H9 (cell line): ENCODE results near the gene PPARD. TPM values are rescaled to one million over a fixed set of nuclear protein-coding genes. Genes with fewer than 3 reads are reported as not detected.
A peak's percentile ranks its signal among the peaks of the same experiment; 100 is the strongest.

Experiments used
- DNase-seq: peaks from one replicate; pipeline ENCODE4 v3.0.0-alpha.2; 2017
- H2AFZ ChIP-seq: one replicate; pipeline ENCODE4 v1.6.1; 2013; ENCODE audit warnings: mild to moderate bottlenecking, low read length, control low read depth, moderate library complexity
- H2AK5ac ChIP-seq: 2 replicates; pipeline ENCODE4 v1.6.1; 2013; ENCODE audit warnings: low read length, control low read depth, mixed read lengths; ENCODE audit not compliant: insufficient read length
- H2BK120ac ChIP-seq: one replicate; pipeline ENCODE4 v1.6.1; 2013; ENCODE audit warnings: low read depth, mild to moderate bottlenecking, low read length, control low read depth, inconsistent platforms; ENCODE audit not compliant: poor library complexity, severe bottlenecking
- H2BK12ac ChIP-seq: 2 replicates; pipeline ENCODE4 v1.6.1; 2013; ENCODE audit warnings: low read length, control low read depth, mixed read lengths, low read depth; ENCODE audit not compliant: insufficient read length
- H2BK15ac ChIP-seq: 2 replicates; pipeline ENCODE4 v1.6.1; 2013; ENCODE audit warnings: low read depth, low read length, control low read depth
- H2BK20ac ChIP-seq: one replicate; pipeline ENCODE4 v1.6.1; 2013; ENCODE audit warnings: low read depth, mild to moderate bottlenecking, low read length, control low read depth, inconsistent platforms; ENCODE audit not compliant: poor library complexity, severe bottlenecking
- H2BK5ac ChIP-seq: 2 replicates; pipeline ENCODE4 v1.6.1; 2013; ENCODE audit warnings: low read length, control low read depth, mixed read lengths; ENCODE audit not compliant: insufficient read length
- H3K14ac ChIP-seq: 2 replicates; pipeline ENCODE4 v1.6.1; 2013; ENCODE audit warnings: low read length, control low read depth; ENCODE audit not compliant: insufficient read depth
- H3K18ac ChIP-seq: 2 replicates; pipeline ENCODE4 v1.6.1; 2013; ENCODE audit warnings: low read depth, mild to moderate bottlenecking, mixed read lengths, low read length, control low read depth; ENCODE audit not compliant: insufficient read length
- H3K23ac ChIP-seq: 2 replicates; pipeline ENCODE4 v1.6.1; 2013; ENCODE audit warnings: low read length, control low read depth, mixed read lengths, low read depth; ENCODE audit not compliant: insufficient read length
- H3K23me2 ChIP-seq: 2 replicates; pipeline ENCODE4 v1.6.1; 2013; ENCODE audit warnings: low read depth, mild to moderate bottlenecking, mixed read lengths, low read length, control low read depth; ENCODE audit not compliant: insufficient read length, poor library complexity, severe bottlenecking
- H3K27ac ChIP-seq: 2 replicates; pipeline ENCODE4 v1.5.1; 2013; ENCODE audit warnings: low read length, control low read depth, mixed read lengths, low read depth; ENCODE audit not compliant: insufficient read length
- H3K27me3 ChIP-seq: 2 replicates; pipeline ENCODE4 v1.6.1; 2013; ENCODE audit warnings: low read length, control low read depth, inconsistent platforms; ENCODE audit not compliant: insufficient read depth
- H3K4ac ChIP-seq: 2 replicates; pipeline ENCODE4 v1.6.1; 2013; ENCODE audit warnings: low read depth, mild to moderate bottlenecking, control low read depth, inconsistent platforms, low read length, moderate library complexity
- H3K4me1 ChIP-seq: 2 replicates; pipeline ENCODE4 v1.6.1; 2013; ENCODE audit warnings: low read length, control low read depth, inconsistent platforms; ENCODE audit not compliant: insufficient read depth
- H3K4me2 ChIP-seq: 2 replicates; pipeline ENCODE4 v1.6.1; 2013; ENCODE audit warnings: low read length, control low read depth, mixed read lengths; ENCODE audit not compliant: insufficient read length, insufficient read depth
- H3K56ac ChIP-seq: 2 replicates; pipeline ENCODE4 v1.6.1; 2013; ENCODE audit warnings: low read depth, mild to moderate bottlenecking, mixed read lengths, low read length, control low read depth; ENCODE audit not compliant: insufficient read length
- H3K79me1 ChIP-seq: 2 replicates; pipeline ENCODE4 v1.6.1; 2013; ENCODE audit warnings: low read depth, mild to moderate bottlenecking, moderate library complexity, low read length, control low read depth, inconsistent platforms; ENCODE audit not compliant: insufficient read depth, poor library complexity, severe bottlenecking
- H3K79me2 ChIP-seq: 2 replicates; pipeline ENCODE4 v1.6.1; 2013; ENCODE audit warnings: low read length, control low read depth, inconsistent platforms; ENCODE audit not compliant: insufficient read depth
- H3K9ac ChIP-seq: 2 replicates; pipeline ENCODE4 v1.6.1; 2013; ENCODE audit warnings: low read length, control low read depth, mixed read lengths; ENCODE audit not compliant: insufficient read length; ENCODE audit errors: extremely low read depth
- H3K9me3 ChIP-seq: one replicate; pipeline ENCODE4 v1.6.1; 2013; ENCODE audit warnings: low read depth, low read length, inconsistent platforms; ENCODE audit not compliant: control insufficient read depth
- H3T11ph ChIP-seq: one replicate; pipeline ENCODE4 v1.6.1; 2013; ENCODE audit warnings: mild to moderate bottlenecking, low read length, control low read depth, inconsistent platforms
- H4K20me1 ChIP-seq: one replicate; pipeline ENCODE4 v1.6.1; 2013; ENCODE audit not compliant: control insufficient read depth, insufficient read length, insufficient read depth
- H4K5ac ChIP-seq: 2 replicates; pipeline ENCODE4 v1.6.1; 2013; ENCODE audit warnings: low read depth, mild to moderate bottlenecking, mixed read lengths, low read length, control low read depth; ENCODE audit not compliant: insufficient read length
- H4K8ac ChIP-seq: replicated peaks from 2 replicates; pipeline ENCODE4 v1.6.1; 2013; ENCODE audit warnings: low read length, control low read depth, mixed read lengths, low read depth; ENCODE audit not compliant: insufficient read length
- H4K91ac ChIP-seq: 2 replicates; pipeline ENCODE4 v1.6.1; 2013; ENCODE audit warnings: low read depth, mild to moderate bottlenecking, moderate library complexity, mixed read lengths, low read length, control low read depth; ENCODE audit not compliant: insufficient read length
- H3K27ac Mint-ChIP-seq, 3 experiments: 2 replicates in 2 of 3; 3 replicates in 1 of 3; pipeline ENCODE4 v1.8.0; 2020 to 2021; ENCODE audit warnings: mixed read lengths in 3 of 3, mild to moderate bottlenecking in 1 of 3, moderate library complexity in 1 of 3
- H3K27me3 Mint-ChIP-seq: 2 replicates; pipeline ENCODE4 v1.8.0; 2021; ENCODE audit warnings: low read depth, mild to moderate bottlenecking, moderate library complexity, mixed read lengths
- H3K36me3 Mint-ChIP-seq, 3 experiments: 2 replicates in 2 of 3; 3 replicates in 1 of 3; pipeline ENCODE4 v1.8.0; 2020 to 2021; ENCODE audit warnings: low read depth in 3 of 3, mixed read lengths in 3 of 3; ENCODE audit not compliant: insufficient read depth in 1 of 3
- H3K4me1 Mint-ChIP-seq, 2 experiments: 2 replicates each; pipeline ENCODE4 v1.8.0; 2020; ENCODE audit warnings: mixed read lengths in 2 of 2
- H3K4me3 Mint-ChIP-seq, 2 experiments: 2 replicates in 1 of 2; 3 replicates in 1 of 2; pipeline ENCODE4 v1.8.0; 2020 to 2021; ENCODE audit warnings: mild to moderate bottlenecking in 2 of 2, mixed read lengths in 2 of 2, moderate library complexity in 1 of 2
- H3K9me3 Mint-ChIP-seq, 2 experiments: 2 replicates in 1 of 2; 3 replicates in 1 of 2; pipeline ENCODE4 v1.8.0; 2020; ENCODE audit warnings: mild to moderate bottlenecking in 2 of 2, mixed read lengths in 2 of 2, moderate library complexity in 1 of 2
- WGBS: extraction: QIAGEN DNeasy Blood & Tissue Kit; methylation state at CpG from one replicate; pipeline ENCODE4 v1.1.7; 2013; ENCODE audit warnings: missing lambda C conversion rate, low lambda C conversion rate, mixed read lengths; ENCODE audit not compliant: insufficient read length; ENCODE audit errors: extremely low coverage; 5-methylcytosine and 5-hydroxymethylcytosine counted together
- total RNA-seq: library from RNA; stranded (reverse); gene quantifications from 2 replicates; pipeline ENCODE4 v1.2.1, GENCODE V29; 2021
- TF ChIP-seq, protein P1 (sequence below): fragments of 200-600 bp; sonication (generic); conservative IDR thresholded peaks from 3 replicates; pipeline ENCODE4 v1.8.0; 2021; ENCODE audit warnings: antibody characterized with exemption, mild to moderate bottlenecking

The PPARD gene
- total RNA-seq, 1 experiment from 2014 or later: 11.7 TPM

GRCh38 chr6:35370785-35371493 lies 28.6 kb downstream of the PPARD start:
- DNase-seq: no peak
- TF ChIP-seq, protein P1, sequence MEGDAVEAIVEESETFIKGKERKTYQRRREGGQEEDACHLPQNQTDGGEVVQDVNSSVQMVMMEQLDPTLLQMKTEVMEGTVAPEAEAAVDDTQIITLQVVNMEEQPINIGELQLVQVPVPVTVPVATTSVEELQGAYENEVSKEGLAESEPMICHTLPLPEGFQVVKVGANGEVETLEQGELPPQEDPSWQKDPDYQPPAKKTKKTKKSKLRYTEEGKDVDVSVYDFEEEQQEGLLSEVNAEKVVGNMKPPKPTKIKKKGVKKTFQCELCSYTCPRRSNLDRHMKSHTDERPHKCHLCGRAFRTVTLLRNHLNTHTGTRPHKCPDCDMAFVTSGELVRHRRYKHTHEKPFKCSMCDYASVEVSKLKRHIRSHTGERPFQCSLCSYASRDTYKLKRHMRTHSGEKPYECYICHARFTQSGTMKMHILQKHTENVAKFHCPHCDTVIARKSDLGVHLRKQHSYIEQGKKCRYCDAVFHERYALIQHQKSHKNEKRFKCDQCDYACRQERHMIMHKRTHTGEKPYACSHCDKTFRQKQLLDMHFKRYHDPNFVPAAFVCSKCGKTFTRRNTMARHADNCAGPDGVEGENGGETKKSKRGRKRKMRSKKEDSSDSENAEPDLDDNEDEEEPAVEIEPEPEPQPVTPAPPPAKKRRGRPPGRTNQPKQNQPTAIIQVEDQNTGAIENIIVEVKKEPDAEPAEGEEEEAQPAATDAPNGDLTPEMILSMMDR: no peak
- H3K23ac ChIP-seq: no peak overlapping the region
- Mint-ChIP-seq H3K9me3 (no peaks in the 10 kb centered on the region), H3K4me1 (peaks cover 0 to 4% of the 10 kb centered on the region in 2 experiments; a peak in 2 of 4 replicates), H3K36me3 (peaks cover 0 to 2% (median 0%) of the 10 kb centered on the region in 3 experiments; a peak in 2 of 7 replicates), H3K27ac (peak overlapping the region; percentile 1 to 24 (median 2); a peak in 3 of 7 replicates), H3K4me3 (no peak overlapping the region), H3K27me3 (no peaks in the 10 kb centered on the region)
- H3K23me2 ChIP-seq: no peaks in the 10 kb centered on the region
- no peak overlapping the region for H4K5ac ChIP-seq
- H2BK12ac ChIP-seq: no peak overlapping the region
- no peak overlapping the region for H2AFZ ChIP-seq
- no peak overlapping the region for H3K9ac ChIP-seq
- H4K8ac ChIP-seq: no peak overlapping the region
- no peaks in the 10 kb centered on the region for H4K20me1 ChIP-seq
- H2BK15ac ChIP-seq: no peak overlapping the region
- no peaks in the 10 kb centered on the region for H3K79me1 ChIP-seq
- no peaks in the 10 kb centered on the region for H3K9me3 ChIP-seq
- no peak overlapping the region for H2BK5ac ChIP-seq
- no peak overlapping the region for H3K18ac ChIP-seq
- H3K56ac ChIP-seq: no peak overlapping the region
- no peak overlapping the region for H3K14ac ChIP-seq
- no CpG with 5 or more reads among the region's 9 CpGs for WGBS
- H3K79me2 ChIP-seq: no peaks in the 10 kb centered on the region
- no peak overlapping the region for H3T11ph ChIP-seq
- H3K4me2 ChIP-seq: no peak overlapping the region
- no peak overlapping the region for H2BK20ac ChIP-seq
- no peaks in the 10 kb centered on the region for H3K27me3 ChIP-seq
- no peak overlapping the region for H4K91ac ChIP-seq
- no peak overlapping the region for H3K27ac ChIP-seq
- no peaks in the 10 kb centered on the region for H3K4me1 ChIP-seq
- no peak overlapping the region for H2BK120ac ChIP-seq
- H2AK5ac ChIP-seq: no peak overlapping the region
- H3K4ac ChIP-seq: no peak overlapping the region
